Activated CD8-positive, alpha-beta memory T cell treated with anti-CD3 and anti-CD28 coated beads, Interleukin-2, amount 50 U/mL, for 48 hours (primary cell): ENCODE measurements around the gene MAP7D2.

Source experiments
- DNase-seq: peaks from one replicate; pipeline ENCODE4 v3.0.0-alpha.2; 2020

The MAP7D2 gene

DNA sequence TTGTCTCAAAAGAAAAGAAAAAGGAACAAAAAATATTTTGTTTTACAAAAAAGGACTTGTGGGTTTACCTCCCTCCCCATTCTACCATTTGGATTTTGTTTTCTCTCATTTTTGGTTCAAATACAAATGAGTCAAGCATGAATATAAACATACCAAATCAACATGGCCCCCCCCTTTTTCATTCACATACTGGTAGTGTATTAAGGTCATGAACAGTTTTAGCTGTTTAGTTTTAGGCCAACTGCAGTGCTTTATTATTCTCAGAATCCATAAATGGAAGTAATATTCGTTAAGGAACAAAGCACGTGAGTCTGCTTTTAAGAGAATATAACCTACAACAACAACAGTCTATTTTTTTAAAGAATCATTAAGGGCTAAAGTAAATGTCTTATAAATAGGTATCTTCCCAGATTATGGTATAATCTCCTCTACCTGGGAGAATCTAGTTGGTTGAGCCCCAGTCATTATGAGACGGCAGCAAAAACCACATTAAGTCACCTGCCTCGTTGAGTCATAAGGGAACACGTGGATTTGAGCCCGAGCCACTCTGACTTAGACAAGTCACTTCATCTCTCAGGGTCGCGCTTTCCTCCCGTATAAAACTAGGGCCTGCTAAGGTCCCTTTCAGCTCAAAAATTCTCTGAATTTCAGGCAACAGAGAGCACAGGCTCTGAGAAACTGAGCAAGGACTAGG lies 152.5 kb downstream of the MAP7D2 start:
- DNase-seq, result no peak

DNA sequence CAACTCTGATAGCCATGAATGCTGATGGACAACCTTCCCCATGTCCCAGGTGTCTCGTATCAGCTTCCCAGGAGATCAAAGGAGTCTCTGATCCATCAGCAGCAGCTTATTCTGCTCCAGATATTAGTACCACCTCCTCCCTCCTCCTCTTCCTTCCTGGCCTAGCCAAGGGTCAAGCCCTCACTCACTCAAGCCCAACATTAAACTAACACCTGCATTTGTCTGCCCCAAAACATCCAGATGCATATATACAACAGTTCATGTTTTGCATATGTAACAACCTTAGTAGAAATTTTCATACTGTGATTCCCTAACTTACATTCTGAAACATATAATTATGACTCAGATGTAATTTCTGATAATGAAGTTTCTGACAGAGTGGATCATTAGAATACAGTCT lies 155.8 kb downstream of the MAP7D2 start:
- no peak for DNase-seq

GRCh38 chrX:19958552-19959486 lies 157.9 kb downstream of the MAP7D2 start:
- no peak for DNase-seq

GRCh38 chrX:19956923-19957322 lies 159.8 kb downstream of the MAP7D2 start:
- no peak for DNase-seq
